OCI-LY1 (cell line): Measurements from ENCODE around the gene UGT1A9.

ENCODE experiments used
- EZH2 ChIP-seq: fragments of 200-600 bp; sonication (generic), shearing (Covaris generic); IDR thresholded peaks from 2 replicates; pipeline ENCODE4 v1.8.0; 2017; ENCODE audit warnings: borderline replicate concordance, mixed run types, mild to moderate bottlenecking, antibody characterized with exemption, low read length, moderate library complexity, mixed read lengths
- TF ChIP-seq, protein P1 (sequence below): fragments of 200-600 bp; sonication (generic), shearing (Covaris generic); IDR thresholded peaks from 2 replicates; pipeline ENCODE4 v1.5.1; 2017; ENCODE audit warnings: mild to moderate bottlenecking, antibody characterized with exemption, low read length, moderate library complexity, mixed read lengths

DNA sequence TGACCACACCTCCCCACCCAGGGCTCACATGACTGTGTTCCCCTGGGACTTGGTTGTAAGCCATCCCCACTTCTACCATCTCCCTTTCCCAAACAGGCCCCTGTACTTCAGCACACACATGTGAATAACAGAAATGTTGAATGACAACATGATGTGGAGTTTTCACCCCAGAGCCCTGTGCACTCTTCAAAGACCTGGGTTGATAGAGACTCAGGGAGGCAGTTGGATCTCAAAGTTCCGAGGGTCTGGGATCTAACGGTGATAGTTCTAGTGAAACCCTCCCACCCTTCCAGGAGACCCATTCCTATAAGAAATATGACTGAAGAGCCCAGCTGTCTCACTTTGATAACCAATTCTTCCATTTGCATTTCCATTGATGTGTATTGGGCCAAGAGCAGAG lies 106.3 kb downstream of the UGT1A9 start, which contains the start of gene MROH2A:
- TF ChIP-seq, protein P1, sequence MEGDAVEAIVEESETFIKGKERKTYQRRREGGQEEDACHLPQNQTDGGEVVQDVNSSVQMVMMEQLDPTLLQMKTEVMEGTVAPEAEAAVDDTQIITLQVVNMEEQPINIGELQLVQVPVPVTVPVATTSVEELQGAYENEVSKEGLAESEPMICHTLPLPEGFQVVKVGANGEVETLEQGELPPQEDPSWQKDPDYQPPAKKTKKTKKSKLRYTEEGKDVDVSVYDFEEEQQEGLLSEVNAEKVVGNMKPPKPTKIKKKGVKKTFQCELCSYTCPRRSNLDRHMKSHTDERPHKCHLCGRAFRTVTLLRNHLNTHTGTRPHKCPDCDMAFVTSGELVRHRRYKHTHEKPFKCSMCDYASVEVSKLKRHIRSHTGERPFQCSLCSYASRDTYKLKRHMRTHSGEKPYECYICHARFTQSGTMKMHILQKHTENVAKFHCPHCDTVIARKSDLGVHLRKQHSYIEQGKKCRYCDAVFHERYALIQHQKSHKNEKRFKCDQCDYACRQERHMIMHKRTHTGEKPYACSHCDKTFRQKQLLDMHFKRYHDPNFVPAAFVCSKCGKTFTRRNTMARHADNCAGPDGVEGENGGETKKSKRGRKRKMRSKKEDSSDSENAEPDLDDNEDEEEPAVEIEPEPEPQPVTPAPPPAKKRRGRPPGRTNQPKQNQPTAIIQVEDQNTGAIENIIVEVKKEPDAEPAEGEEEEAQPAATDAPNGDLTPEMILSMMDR, result no peak
- no peak for TF ChIP-seq EZH2
